Stimulated activated CD8-positive, alpha-beta memory T cell treated with anti-CD3 and anti-CD28 coated beads, Interleukin-4, amount 100 ng/mL, for 48 hours (primary cell): Measurements from ENCODE around the gene CEP131.

ENCODE experiments used
- DNase-seq: peaks from one replicate; pipeline ENCODE4 v3.0.0-alpha.2; 2020

Gene CEP131

DNA sequence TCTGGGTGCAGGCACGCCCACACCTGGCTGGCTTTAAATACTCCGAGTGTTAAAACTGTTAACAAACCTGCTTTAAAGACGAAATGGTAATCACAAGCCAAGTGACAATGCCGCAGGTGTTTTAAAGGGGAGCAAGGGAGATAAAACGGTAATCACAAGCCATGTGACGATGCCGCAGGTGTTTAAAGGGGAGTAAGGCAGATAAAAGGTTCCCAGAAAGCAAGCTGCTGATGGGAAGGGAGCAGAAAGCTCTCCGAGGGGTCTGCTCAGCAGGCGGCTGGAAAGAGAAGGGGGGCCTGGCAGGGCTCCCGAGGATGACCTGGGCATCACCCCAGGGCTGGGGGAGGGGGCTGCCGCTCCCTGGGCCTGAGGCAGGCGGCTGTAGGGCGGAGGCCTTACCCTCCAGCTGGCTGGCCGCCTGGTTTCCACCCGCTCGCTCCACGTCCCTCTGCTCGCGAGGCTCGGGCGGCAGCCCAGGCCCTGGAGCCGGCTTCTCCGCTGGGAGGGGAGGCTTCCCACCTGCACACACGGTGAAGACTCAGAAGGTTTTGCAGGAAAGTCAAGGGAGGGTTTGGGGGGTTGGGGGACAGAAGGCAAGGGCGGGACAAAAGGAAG lies 28.4 kb upstream of the CEP131 start:
- DNase-seq: no peak

- DNase-seq: no peak
Measured at GRCh38 chr17:81250286-81251093, 27.7 kb upstream of the CEP131 start.

DNA sequence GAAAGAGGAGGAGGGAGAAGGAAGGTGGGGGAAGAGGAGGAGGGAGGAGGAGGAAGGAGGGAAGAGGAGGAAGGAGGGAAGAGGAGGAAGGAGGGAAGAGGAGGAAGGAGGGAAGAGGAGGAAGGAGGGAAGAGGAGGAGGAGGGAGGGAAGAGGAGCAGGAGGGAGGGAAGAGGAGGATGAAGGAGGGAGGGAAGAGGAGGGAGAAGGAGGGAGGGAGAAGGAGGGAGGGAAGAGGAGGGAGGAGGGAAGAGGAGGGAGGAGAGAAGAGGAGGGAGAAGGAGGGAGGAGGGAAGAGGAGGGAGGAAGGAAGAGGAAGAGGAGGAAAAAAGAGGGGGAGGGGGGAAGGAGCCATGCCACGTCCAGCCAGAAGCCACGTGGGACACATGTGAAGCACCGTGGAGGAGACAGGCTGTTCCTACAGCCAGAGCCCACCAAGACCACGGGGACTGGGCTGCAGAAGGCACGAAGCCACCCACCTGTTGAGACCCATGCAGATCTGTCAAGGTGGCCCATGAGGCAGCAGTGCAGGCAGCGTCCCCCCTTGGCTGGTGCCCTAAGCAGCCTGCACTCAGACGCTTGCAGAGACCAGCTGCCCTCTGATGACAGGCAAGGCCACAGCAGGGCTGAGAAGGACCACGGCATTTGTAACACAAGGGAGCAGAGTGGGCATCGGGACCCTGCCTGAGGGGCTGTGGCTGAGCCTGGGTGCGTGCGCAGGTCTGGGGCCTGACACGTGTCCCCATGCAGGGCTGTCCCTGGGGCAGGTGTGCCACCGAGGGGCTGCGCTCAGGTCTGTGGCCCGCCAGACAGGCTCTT lies 26.7 kb upstream of the CEP131 start:
- DNase-seq: no peak

GRCh38 chr17:81248649-81249048 lies 25.9 kb upstream of the CEP131 start:
- DNase-seq: no peak

GRCh38 chr17:81247339-81247990 lies 24.7 kb upstream of the CEP131 start:
- no peak for DNase-seq

DNA sequence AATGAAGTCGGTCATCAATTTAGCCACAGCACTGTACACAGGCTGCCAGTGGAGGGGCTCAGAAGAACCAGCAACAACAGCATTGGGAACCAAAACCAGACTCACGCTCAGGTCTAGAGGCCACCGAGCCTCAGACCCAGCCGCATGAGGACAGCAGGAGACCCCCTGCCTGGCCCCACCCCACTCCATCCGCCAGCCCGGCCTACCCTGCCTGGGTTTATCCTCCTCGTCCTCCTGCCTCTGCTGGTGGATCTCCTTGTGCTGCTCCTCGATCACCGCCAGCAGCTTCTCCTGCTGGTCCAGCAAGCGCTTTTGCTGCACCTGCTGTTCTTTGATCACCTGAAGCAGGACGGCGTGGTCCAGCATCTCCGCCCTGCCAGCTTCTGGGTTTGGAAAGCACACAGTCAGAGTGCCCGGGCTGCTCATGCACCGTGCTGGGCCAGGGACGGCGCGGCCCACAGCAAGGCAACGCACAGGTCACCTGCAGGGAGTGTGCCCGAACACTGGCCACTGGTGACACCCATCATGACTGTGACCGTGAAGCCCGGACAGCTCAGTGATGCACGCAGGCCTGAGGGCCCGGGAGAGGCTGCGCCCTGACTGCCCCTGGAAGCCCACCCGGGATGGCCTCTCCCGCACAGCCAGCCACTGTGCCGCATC lies 24.0 kb upstream of the CEP131 start:
- no peak for DNase-seq

DNA sequence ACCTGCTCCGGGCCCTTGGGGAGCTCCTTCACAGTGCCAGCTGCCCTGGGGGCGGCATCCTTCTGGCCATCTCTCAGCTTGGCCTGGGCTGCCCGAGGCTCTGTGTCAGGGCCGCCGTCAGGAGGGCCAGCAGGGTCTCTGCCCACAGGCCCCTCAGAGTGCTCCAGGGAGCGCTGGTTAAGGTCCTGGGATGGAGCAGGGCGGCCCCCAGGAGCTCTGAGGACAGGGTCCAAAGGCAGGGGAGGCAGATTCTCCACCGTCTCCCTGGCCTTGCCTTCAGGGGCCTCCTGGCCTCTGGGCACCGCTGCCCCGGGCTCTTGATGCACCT lies 23.5 kb upstream of the CEP131 start:
- DNase-seq: no peak

DNA sequence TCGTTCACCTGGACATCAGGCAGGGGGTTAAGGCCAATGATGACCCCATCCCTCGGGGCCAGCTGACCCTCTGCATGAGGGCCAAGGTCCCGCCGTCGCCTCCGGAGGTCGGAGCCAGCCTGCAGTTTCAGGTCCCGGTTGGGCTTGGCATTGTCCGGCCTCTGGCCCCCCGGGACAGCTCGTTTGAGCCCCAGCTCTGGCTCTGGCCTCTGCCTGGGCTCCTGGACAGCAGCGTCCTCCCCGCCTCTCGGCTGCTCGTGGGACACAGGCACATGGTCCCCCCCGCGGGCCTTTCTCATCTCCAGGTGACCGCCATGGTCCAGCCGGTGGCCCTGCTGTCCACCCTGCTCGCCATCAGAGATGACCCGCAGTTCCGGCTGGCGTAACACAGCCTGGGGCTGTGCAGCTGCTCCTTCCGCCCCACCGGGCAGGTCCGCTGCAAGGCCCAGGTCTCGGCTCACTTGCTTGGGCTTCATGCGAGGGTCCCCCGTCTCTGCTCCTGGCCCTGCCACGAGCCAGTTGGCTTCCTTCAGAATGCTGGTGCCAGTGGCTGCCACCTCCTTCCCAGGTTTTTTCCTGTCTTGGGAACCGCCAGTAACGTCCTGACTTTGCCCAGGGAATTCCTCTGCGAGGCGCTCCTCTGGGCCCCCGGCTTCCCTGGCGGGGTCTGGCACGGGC lies 23.0 kb upstream of the CEP131 start:
- no peak for DNase-seq

GRCh38 chr17:81245024-81245664 lies 22.4 kb upstream of the CEP131 start:
- no peak for DNase-seq

DNA sequence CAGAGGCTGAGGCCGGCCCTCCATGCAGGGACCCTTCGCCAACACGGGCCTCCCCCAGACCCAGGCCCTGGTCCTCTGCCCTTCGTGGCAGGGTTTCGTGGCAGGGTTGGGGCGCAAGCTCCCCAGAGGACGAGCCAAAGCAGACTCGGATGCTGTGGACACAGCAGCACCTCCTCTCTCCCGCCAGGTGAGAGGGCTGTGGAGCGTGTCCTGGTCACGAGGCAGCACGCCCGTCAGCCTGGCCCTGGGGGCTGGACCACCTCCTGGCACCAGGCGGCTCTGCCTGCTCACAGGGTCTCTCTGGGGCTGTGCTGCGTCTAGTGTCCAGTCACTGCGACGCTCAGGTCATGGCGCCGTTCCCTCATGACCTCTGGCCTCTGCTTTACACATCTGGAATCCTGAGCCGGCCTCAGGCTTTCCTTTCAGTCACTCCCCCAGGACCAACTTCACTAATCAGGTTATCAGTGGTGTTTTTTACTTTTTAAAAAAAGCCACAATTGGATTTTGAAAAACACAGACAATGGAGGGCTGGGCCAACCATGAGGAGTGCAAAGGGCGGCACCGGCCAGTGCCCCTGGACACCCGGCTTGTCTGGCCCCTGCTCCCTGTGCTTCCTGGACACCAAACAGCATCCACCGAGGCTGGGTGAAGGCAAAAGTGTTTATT lies 21.7 kb upstream of the CEP131 start:
- no peak for DNase-seq

GRCh38 chr17:81243333-81243664 lies 20.5 kb upstream of the CEP131 start:
- DNase-seq: no peak

DNA sequence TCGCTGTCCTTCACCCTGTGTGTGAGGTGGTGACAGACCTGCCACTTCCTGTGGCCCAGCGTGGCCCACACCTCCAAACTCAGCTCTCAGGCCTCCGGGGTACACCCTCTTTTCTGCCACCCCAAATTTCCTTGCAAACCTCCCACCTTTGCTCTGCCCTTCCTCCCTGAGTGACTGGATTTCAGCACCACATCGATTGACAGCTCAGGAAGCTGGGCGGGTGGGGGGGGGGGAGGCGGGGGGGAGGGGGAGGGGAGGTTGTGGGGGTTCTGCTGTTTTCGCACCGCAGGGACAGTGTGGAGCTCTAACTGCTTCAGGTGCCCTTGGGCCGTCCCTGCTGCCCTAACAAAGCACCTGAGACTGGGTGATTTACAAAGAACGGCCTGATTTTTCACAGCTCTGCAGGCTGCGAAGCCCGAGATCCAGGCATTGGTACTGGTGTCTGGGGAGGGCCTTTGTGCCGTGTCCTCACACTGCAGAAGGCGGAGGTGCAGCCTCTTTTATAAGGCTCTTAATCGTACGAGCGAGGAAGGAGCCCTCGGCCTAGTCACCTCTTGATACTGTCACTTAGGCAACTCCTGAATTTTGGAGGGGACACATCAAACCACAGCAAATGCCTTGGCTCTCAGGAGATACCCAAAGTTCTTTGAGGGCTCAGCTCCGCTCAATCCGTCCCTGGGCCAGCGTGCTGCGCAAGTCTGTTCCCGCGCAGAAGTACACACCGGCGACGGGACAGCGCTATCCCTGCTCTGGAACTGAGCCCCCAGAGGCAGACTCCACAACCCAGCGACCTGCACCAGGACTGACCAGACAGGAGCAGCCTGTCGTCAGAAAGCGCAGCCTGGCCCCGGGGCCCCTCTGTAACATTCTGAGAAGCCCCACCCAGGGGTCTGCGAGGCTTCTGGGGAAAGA lies 19.9 kb upstream of the CEP131 start:
- no peak for DNase-seq

- peak; percentile 88 for DNase-seq
Measured at GRCh38 chr17:81241648-81242420, 19.1 kb upstream of the CEP131 start.

- DNase-seq: no peak
Measured at GRCh38 chr17:81241203-81241602, 18.4 kb upstream of the CEP131 start.

DNA sequence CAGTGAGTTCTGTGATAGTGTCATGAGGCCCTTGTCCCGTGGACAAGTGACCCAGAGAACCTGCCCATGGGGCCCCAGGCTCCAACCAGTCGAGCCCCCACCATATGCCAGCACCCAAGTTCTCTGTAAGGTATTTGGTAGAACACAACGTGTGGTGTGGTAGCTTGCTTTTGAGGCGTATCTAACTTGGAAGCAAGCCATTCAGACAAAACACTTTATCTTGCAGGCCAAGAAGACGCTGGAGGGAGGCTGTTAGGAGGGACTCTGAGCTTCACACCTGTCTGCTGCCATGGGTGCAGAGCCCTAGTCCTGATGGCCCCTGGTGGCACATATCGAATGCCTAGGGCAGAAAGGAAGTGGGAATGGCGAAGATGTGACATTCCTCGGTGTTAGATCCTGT lies 18.0 kb upstream of the CEP131 start:
- no peak for DNase-seq

DNA sequence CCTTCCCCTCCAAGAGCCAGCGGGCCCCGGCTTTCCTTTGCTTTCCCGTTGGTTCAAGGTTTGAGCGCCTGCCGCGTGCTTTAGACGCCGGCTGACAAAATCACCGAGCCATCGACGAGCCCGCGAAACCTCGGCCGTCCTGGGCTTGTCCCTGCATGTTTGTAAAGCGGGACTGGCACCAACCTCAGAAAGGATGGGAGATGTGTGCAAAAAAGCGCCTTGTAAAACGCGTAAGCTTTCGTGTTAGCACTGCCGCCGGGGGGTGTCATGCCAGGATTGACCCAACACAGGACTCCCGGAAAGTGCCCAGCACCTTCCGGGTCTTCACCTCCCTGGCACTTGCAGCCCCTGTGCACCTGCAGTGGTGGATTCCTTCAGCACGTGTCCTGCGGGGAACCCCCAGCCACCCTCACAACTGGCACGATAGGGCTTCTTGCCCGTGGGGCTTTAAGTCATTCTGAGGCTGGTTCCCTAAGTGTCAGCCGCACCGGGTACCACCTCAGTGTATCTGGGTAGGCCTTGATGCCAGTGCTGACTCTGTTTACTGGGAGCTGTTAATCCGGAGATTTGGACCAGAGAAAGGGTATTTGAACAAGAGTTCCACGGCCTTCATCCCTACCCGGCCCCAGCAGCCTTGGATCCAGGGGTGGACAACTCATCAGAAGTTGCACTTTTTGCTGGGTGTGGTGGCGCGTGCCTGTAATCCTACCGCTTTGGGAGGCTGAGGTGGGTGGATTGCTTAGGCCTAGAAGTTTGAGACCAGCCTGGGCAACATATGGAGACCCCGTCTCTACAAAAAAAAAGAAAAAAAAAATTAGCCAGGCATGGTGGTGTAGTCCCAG lies 17.2 kb upstream of the CEP131 start:
- DNase-seq: peak; percentile 68

GRCh38 chr17:81238815-81239713 lies 16.3 kb upstream of the CEP131 start, which contains the start of the genes NDUFAF8 and TEPSIN:
Gene NDUFAF8 (plus strand): TSS chr17:81239318. CDS start chr17:81239364, 46 bp downstream.
Gene TEPSIN (minus strand): TSS chr17:81239055. CDS start chr17:81239033, 22 bp downstream.
- DNase-seq: peak; percentile 93
